ENCODE results near the gene ARSB. TPM values are rescaled to one million over a fixed set of nuclear protein-coding genes. Genes with fewer than 3 reads are reported as not detected.
A peak's percentile ranks its signal among the peaks of the same experiment; 100 is the strongest.

Gene ARSB
- total and polyA plus RNA-seq, 2 donors (not counting 1 experiment from before 2014, with no cell fraction given), result 4.6 to 9.8 TPM

- Mint-ChIP-seq H3K4me3 (peak overlapping the region; percentile 54), H3K27me3 (no peaks in the 10 kb centered on the region), H3K27ac (peak overlapping the region; percentile 87), H3K4me1 (peaks cover 42% of the 10 kb centered on the region), H3K9me3 (ENCODE audit: insufficient read depth) (peaks cover 2% of the 10 kb centered on the region)
- Histone ChIP-seq H4K20me1 (ENCODE audit: control insufficient read depth, insufficient read depth, low read length, poor library complexity, severe bottlenecking) (no peaks in the 10 kb centered on the region), H2AFZ (ENCODE audit: insufficient read depth, low read depth, low read length, poor library complexity, severe bottlenecking) (no peak overlapping the region), H3K36me3 (replicated peaks in 1 of 2; ENCODE audit: control extremely low read depth in 1 of 2, control insufficient read depth in 1 of 2, extremely low read depth in 1 of 2, insufficient read depth in 2 of 2, low read length in 1 of 2) (no peaks in the 10 kb centered on the region), H3K4me3 (ENCODE audit: control extremely low read depth in 1 of 5, extremely low read depth in 1 of 5, insufficient read depth in 1 of 5, low read depth in 2 of 5, low read length in 4 of 5) (no peak overlapping the region), H3K79me2 (ENCODE audit: control insufficient read depth, insufficient read depth, low read length) (no peaks in the 10 kb centered on the region), H3K27me3 (replicated peaks in 1 of 4; ENCODE audit: control extremely low read depth in 1 of 4, control insufficient read depth in 3 of 4, insufficient read depth in 4 of 4, low read length in 3 of 4) (no peaks in the 10 kb centered on the region), H3K27ac (ENCODE audit: low read length in 2 of 2) (peak overlapping the region in 1 of 2 donors; percentile 4), H3K9me3 (ENCODE audit: control extremely low read depth in 1 of 3, control insufficient read depth in 2 of 3, insufficient read depth in 1 of 3, low read length in 2 of 3) (no peaks in the 10 kb centered on the region), H3K9ac (ENCODE audit: low read length) (no peak overlapping the region), H3K4me1 (ENCODE audit: control insufficient read depth in 2 of 2, insufficient read depth in 2 of 2, low read length in 2 of 2) (peaks cover 27 to 34% of the 10 kb centered on the region in 2 donors), H3K4me2 (replicated peaks; ENCODE audit: low read depth, low read length, poor library complexity, severe bottlenecking) (peak overlapping the region; percentile 17)
- ChIA-PET CTCF (interaction anchor here (0.7 to 1.8 kb wide), 3 partner anchors 10 to 21 kb away, joined by 3 to 6 read pairs (median 6); no protein-coding TSS in a partner anchor), POLR2A (interaction anchor here (0.8 kb wide), 1 partner anchor 23 kb away, joined by 3 read pairs; no protein-coding TSS in a partner anchor)
- DNase-seq, result peak; percentile 33
- no peak for TF ChIP-seq EZH2 (IDR thresholded peaks at IDR 0.05; ENCODE audit: borderline replicate concordance, insufficient read depth, low read depth, low read length, poor library complexity, severe bottlenecking)
- TF ChIP-seq CTCF (IDR thresholded peaks at IDR 0.05), result no peak
- intact Hi-C loops (cut with micrococcal nuclease), result no loop called here
- 61% methylated on average over 3 of the region's 4 CpGs for WGBS (ENCODE audit: insufficient coverage)
- ATAC-seq (ENCODE audit: low read depth), result peak; percentile 36
Measured at GRCh38 chr5:78735834-78736463, 249.2 kb downstream of the ARSB start.

GRCh38 chr5:78734950-78735349 is 250.2 kb downstream of the ARSB start:
- Histone ChIP-seq H3K27me3 (replicated peaks in 1 of 4; ENCODE audit: control extremely low read depth in 1 of 4, control insufficient read depth in 3 of 4, insufficient read depth in 4 of 4, low read length in 3 of 4) (no peaks in the 10 kb centered on the region), H3K4me2 (replicated peaks; ENCODE audit: low read depth, low read length, poor library complexity, severe bottlenecking) (no peak overlapping the region), H3K79me2 (ENCODE audit: control insufficient read depth, insufficient read depth, low read length) (no peaks in the 10 kb centered on the region), H3K27ac (ENCODE audit: low read length in 2 of 2) (no peak overlapping the region), H4K20me1 (ENCODE audit: control insufficient read depth, insufficient read depth, low read length, poor library complexity, severe bottlenecking) (no peaks in the 10 kb centered on the region), H3K4me1 (ENCODE audit: control insufficient read depth in 2 of 2, insufficient read depth in 2 of 2, low read length in 2 of 2) (peaks cover 30 to 34% of the 10 kb centered on the region in 2 donors), H3K9me3 (ENCODE audit: control extremely low read depth in 1 of 3, control insufficient read depth in 2 of 3, insufficient read depth in 1 of 3, low read length in 2 of 3) (peaks cover 0 to 3% (median 0%) of the 10 kb centered on the region in 3 donors), H3K4me3 (ENCODE audit: control extremely low read depth in 1 of 5, extremely low read depth in 1 of 5, insufficient read depth in 1 of 5, low read depth in 2 of 5, low read length in 4 of 5) (no peak overlapping the region), H2AFZ (ENCODE audit: insufficient read depth, low read depth, low read length, poor library complexity, severe bottlenecking) (no peak overlapping the region), H3K36me3 (replicated peaks in 1 of 2; ENCODE audit: control extremely low read depth in 1 of 2, control insufficient read depth in 1 of 2, extremely low read depth in 1 of 2, insufficient read depth in 2 of 2, low read length in 1 of 2) (no peaks in the 10 kb centered on the region), H3K9ac (ENCODE audit: low read length) (no peak overlapping the region)
- ATAC-seq (ENCODE audit: low read depth) (no peak), DNase-seq (no peak)
- TF ChIP-seq CTCF (IDR thresholded peaks at IDR 0.05) (no peak), EZH2 (IDR thresholded peaks at IDR 0.05; ENCODE audit: borderline replicate concordance, insufficient read depth, low read depth, low read length, poor library complexity, severe bottlenecking) (no peak)
- ChIA-PET CTCF (interaction anchor here (0.6 kb wide), 1 partner anchor 409 kb away, joined by 3 read pairs; no protein-coding TSS in a partner anchor), POLR2A (no interaction called here)
- Mint-ChIP-seq H3K9me3 (ENCODE audit: insufficient read depth) (peaks cover 2% of the 10 kb centered on the region), H3K27me3 (no peaks in the 10 kb centered on the region), H3K4me3 (no peak overlapping the region), H3K4me1 (peaks cover 49% of the 10 kb centered on the region), H3K27ac (no peak overlapping the region)
- no CpG with 5 or more reads among the region's 2 CpGs for WGBS (ENCODE audit: insufficient coverage)
- intact Hi-C loops (cut with micrococcal nuclease), result no loop called here
